Thyroid gland (tissue), 4 donors: ENCODE data around the gene RIC8A. TPM values are rescaled to one million over a fixed set of nuclear protein-coding genes. Genes with fewer than 3 reads are reported as not detected.
"Not testable (repeated sequence)": the region's sequence is repeated elsewhere in the genome, so short reads cannot be mapped to it uniquely, and the experiment has no call there.

Experiments
- DNase-seq, 2 donors: peaks; one replicate each; pipeline ENCODE4 v3.0.0-alpha.2; 2019
- H3K27ac ChIP-seq, 3 donors: fragments of 200-600 bp; sonication (generic); 1 replicate in 2 of 3; 2 replicates in 1 of 3; pipeline ENCODE4 v1.5.1; 2016 to 2019; ENCODE audit warnings: mild to moderate bottlenecking in 1 of 3, moderate library complexity in 1 of 3
- H3K27me3 ChIP-seq: fragments of 200-600 bp; sonication (generic); one replicate; pipeline ENCODE4 v1.5.1; 2019
- H3K36me3 ChIP-seq, 2 donors: fragments of 200-600 bp; sonication (generic); one replicate each; pipeline ENCODE4 v1.5.1; 2016 to 2019
- H3K4me1 ChIP-seq, 2 donors: fragments of 200-600 bp; sonication (generic); one replicate each; pipeline ENCODE4 v1.5.1; 2017 to 2019
- H3K4me3 ChIP-seq, 3 donors: fragments of 200-600 bp; sonication (generic); replicated peaks in 1 of 3; 1 replicate in 2 of 3; 2 replicates in 1 of 3; pipeline ENCODE4 v1.5.1; 2016; ENCODE audit warnings: mild to moderate bottlenecking in 1 of 3
- H3K9me3 ChIP-seq: fragments of 200-600 bp; sonication (generic); one replicate; pipeline ENCODE4 v1.5.1; 2017
- POLR2A ChIP-seq, 2 donors: fragments of 450-650 bp; IDR thresholded peaks; one replicate each; pipeline ENCODE4 v1.6.1; 2017; ENCODE audit warnings: antibody characterized with exemption in 2 of 2, mild to moderate bottlenecking in 2 of 2, moderate library complexity in 1 of 2
- WGBS, 2 donors: methylation state at CpG; one replicate each; pipeline ENCODE4 v1.1.5; 2017; 5-methylcytosine and 5-hydroxymethylcytosine counted together
- intact Hi-C: fragments of 100-400 bp; cut with DNase I; formaldehyde crosslinking; loops from one replicate; pipeline ENCODE4 v1.15.1; 2023
- total RNA-seq, 4 donors: library from RNA; depleted of rRNA; stranded (reverse); fragments of >200 nt; gene quantifications; one replicate each; pipeline ENCODE4 v1.2.3, GENCODE V29; 2016
- TF ChIP-seq, protein P1 (sequence below), 6 experiments: fragments of 200-600 bp in 3 of 6; fragments of 450-650 bp in 3 of 6; sonication (generic) in 3 of 6; IDR thresholded peaks; one replicate each; pipeline ENCODE4 v1.5.1; 2016 to 2019; ENCODE audit warnings: antibody characterized with exemption in 6 of 6, mild to moderate bottlenecking in 2 of 6, inconsistent platforms in 1 of 6, moderate library complexity in 1 of 6

The RIC8A gene
- total RNA-seq, 4 donors from 2014 or later, result 65.8 to 128 (median 99.8) TPM

DNA sequence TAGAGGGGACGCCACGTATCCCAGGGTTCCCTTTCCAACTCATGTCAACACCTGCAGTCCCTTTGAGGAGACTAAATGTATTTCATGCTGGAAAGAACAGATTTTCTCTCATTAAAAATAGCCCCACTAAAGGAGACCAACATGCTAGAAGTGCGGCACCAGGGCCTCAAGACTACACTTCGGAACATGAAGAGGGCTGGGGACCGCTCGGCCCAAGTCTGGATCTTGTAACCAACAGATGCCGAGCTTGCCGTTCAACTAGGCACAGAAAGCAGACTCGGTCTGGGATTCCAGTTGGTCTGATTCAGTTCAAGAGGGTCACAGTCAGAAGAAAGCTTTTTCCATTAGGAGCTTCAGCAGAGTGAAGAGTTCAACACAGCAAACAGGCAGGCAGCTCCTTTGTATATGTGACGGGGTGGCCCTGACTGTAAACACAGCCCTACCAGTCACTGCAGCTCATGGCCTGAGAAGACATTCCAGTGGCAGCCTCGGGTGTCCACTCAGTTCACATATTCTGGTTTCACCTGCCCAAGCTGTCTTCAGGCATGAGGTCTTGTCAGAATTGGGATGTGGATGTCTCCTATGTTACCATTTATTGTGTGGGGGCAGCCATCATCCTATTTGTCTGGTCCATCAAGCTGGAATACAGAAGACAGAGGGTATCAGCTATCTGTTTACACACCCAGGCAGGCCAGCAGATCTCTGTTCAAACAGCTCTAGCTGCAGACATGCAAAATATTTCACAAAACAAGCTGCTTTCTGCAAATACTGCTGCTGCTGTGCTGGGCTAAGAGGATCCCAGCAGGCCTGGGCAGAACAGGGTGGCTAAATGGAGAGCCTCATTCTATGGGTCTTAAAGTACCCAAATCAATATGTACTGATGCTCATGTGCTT lies 8.8 kb downstream of the RIC8A start:
- Histone ChIP-seq H3K4me3 (no peak overlapping the region), H3K9me3 (no peaks in the 10 kb centered on the region), H3K27ac (no peak overlapping the region), H3K36me3 (peaks cover 39 to 41% of the 10 kb centered on the region in 2 donors), H3K4me1 (no peaks in the 10 kb centered on the region), H3K27me3 (no peaks in the 10 kb centered on the region)
- TF ChIP-seq, protein P1, sequence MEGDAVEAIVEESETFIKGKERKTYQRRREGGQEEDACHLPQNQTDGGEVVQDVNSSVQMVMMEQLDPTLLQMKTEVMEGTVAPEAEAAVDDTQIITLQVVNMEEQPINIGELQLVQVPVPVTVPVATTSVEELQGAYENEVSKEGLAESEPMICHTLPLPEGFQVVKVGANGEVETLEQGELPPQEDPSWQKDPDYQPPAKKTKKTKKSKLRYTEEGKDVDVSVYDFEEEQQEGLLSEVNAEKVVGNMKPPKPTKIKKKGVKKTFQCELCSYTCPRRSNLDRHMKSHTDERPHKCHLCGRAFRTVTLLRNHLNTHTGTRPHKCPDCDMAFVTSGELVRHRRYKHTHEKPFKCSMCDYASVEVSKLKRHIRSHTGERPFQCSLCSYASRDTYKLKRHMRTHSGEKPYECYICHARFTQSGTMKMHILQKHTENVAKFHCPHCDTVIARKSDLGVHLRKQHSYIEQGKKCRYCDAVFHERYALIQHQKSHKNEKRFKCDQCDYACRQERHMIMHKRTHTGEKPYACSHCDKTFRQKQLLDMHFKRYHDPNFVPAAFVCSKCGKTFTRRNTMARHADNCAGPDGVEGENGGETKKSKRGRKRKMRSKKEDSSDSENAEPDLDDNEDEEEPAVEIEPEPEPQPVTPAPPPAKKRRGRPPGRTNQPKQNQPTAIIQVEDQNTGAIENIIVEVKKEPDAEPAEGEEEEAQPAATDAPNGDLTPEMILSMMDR (IDR thresholded peaks at IDR 0.05), result no peak
- no peak for TF ChIP-seq POLR2A (IDR thresholded peaks at IDR 0.05)
- DNase-seq, result no peak
- WGBS, 2 donors, result 84 to 85% methylated on average over 11 of the region's 11 CpGs
- intact Hi-C loops, result no loop called here

- Histone ChIP-seq H3K36me3 (peaks cover 28 to 30% of the 10 kb centered on the region in 2 donors), H3K27me3 (no peaks in the 10 kb centered on the region), H3K27ac (no peak overlapping the region), H3K4me1 (no peaks in the 10 kb centered on the region), H3K4me3 (no peak overlapping the region), H3K9me3 (no peaks in the 10 kb centered on the region)
- DNase-seq, result no peak
- TF ChIP-seq, protein P1 (IDR thresholded peaks at IDR 0.05), result no peak
- no peak for TF ChIP-seq POLR2A (IDR thresholded peaks at IDR 0.05)
- intact Hi-C loops, result no loop called here
- WGBS, 2 donors, result 92 to 99% methylated on average over 3 of the region's 3 CpGs
Measured at GRCh38 chr11:217704-218103, 10.2 kb downstream of the RIC8A start.

GRCh38 chr11:218815-219593 lies 11.5 kb downstream of the RIC8A start:
- peaks cover 17 to 22% of the 10 kb centered on the region in 2 donors for H3K36me3 ChIP-seq
- intact Hi-C loops, result no loop called here
- no peak overlapping the region for H3K4me3 ChIP-seq

DNA sequence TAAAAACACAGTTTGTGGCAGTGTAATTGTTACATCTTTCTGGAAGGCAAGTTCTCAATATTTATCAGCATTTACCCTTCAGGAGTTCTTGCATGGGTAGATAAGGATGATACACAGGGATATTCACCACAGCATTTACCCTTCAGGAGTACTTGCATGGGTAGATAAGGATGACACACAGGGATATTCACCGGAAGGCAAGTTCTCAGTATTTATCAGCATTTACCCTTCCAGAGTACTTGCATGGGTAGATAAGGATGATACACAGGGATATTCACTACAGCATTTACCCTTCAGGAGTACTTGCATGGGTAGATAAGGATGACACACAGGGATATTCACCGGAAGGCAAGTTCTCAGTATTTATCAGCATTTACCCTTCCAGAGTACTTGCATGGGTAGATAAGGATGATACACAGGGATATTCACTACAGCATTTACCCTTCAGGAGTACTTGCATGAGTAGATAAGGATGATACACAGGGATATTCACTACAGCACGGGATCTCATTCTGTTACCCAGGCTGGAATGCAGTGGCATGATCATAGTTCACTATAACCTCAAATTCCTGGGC lies 13.2 kb downstream of the RIC8A start:
- WGBS, 2 donors, result 90 to 93% methylated on average over 3 of the region's 3 CpGs
- H3K27ac ChIP-seq, H3K4me3 ChIP-seq, H3K4me1 ChIP-seq, intact Hi-C loops, H3K36me3 ChIP-seq, H3K9me3 ChIP-seq, H3K27me3 ChIP-seq, DNase-seq: not testable (repeated sequence)

More at GRCh38 chr11:218815-219593, 11.5 kb downstream of the RIC8A start:
- Histone ChIP-seq H3K27ac (no peak overlapping the region), H3K27me3 (no peaks in the 10 kb centered on the region), H3K4me1 (no peaks in the 10 kb centered on the region), H3K9me3 (no peaks in the 10 kb centered on the region)
- no peak for DNase-seq
- TF ChIP-seq, protein P1 (IDR thresholded peaks at IDR 0.05), result no peak
- 93% methylated on average over 29 of the region's 29 CpGs for WGBS, 2 donors

- H3K36me3 ChIP-seq, result peaks cover 0 to 7% of the 10 kb centered on the region in 2 donors
- H3K27ac ChIP-seq, result no peak overlapping the region
- no peak for DNase-seq
- WGBS, 2 donors, result 85 to 95% methylated on average over 7 of the region's 7 CpGs
- H3K4me1 ChIP-seq, result no peaks in the 10 kb centered on the region
- no peaks in the 10 kb centered on the region for H3K9me3 ChIP-seq
- H3K27me3 ChIP-seq, result no peaks in the 10 kb centered on the region
- intact Hi-C loops, result no loop called here
- no peak overlapping the region for H3K4me3 ChIP-seq
- no peak for TF ChIP-seq POLR2A (IDR thresholded peaks at IDR 0.05)
- TF ChIP-seq, protein P1 (IDR thresholded peaks at IDR 0.05), result no peak
Measured at GRCh38 chr11:221539-221938, 14.0 kb downstream of the RIC8A start.
